T-cell (primary cell): ENCODE data around the gene TAF7L. TPM values are rescaled to one million over a fixed set of nuclear protein-coding genes. Genes with fewer than 3 reads are reported as not detected.

ENCODE experiments used
- ATAC-seq, 4 experiments: fragments of 200-7000 bp in 3 of 4; fragments of 150-1000 bp in 1 of 4; cut with Tn5 transposase; replicated peaks in 1 of 4; 1 replicate in 3 of 4; 2 replicates in 1 of 4; pipeline ENCODE4 v1.10.0; 2021; ENCODE audit warnings: moderate library complexity in 3 of 4, mild to moderate bottlenecking in 2 of 4, moderate number of reproducible peaks in 1 of 4
- CTCF ChIA-PET, 2 donors: fragments of 300-600 bp; sonication (Branson Sonifier 250); formaldehyde crosslinking; loops; one replicate each; lab custom pipeline; 2022; ENCODE audit warnings: antibody characterized with exemption in 2 of 2; lab: Charles Lee
- POLR2A ChIA-PET, 2 donors: fragments of 300-600 bp; sonication (Branson Sonifier 250); formaldehyde crosslinking; loops; one replicate each; lab custom pipeline; 2022; ENCODE audit warnings: antibody characterized with exemption in 2 of 2; lab: Charles Lee
- DNase-seq, 35 experiments: peaks; one replicate each; pipeline versions ENCODE4 v3.0.0 to v3.0.0-alpha.2; 2013 to 2023
- H3K27ac ChIP-seq: one replicate; pipeline ENCODE4 v1.5.1; 2013; ENCODE audit warnings: low read length
- H3K27me3 ChIP-seq, 2 experiments: replicated peaks in 1 of 2; 1 replicate in 1 of 2; 2 replicates in 1 of 2; pipeline versions ENCODE4 v1.6.1 to v1.7.0; 2013; ENCODE audit warnings: low read length in 1 of 2, mixed read lengths in 1 of 2; ENCODE audit not compliant: control insufficient read depth in 2 of 2, insufficient read depth in 2 of 2; ENCODE audit errors: extremely low read depth in 1 of 2
- H3K36me3 ChIP-seq, 2 donors: 1 replicate in 1 of 2; 2 replicates in 1 of 2; pipeline versions ENCODE4 v1.6.1 to v1.7.0; 2013; ENCODE audit warnings: low read length in 1 of 2; ENCODE audit not compliant: control insufficient read depth in 2 of 2, insufficient read depth in 1 of 2; ENCODE audit errors: extremely low read depth in 1 of 2
- H3K4me1 ChIP-seq, 2 experiments: 1 replicate in 1 of 2; 2 replicates in 1 of 2; pipeline versions ENCODE4 v1.6.1 to v1.7.0; 2013; ENCODE audit warnings: low read length in 2 of 2, mixed read lengths in 1 of 2; ENCODE audit not compliant: insufficient read depth in 2 of 2, control insufficient read depth in 1 of 2; ENCODE audit errors: extremely low read depth in 1 of 2
- H3K4me3 ChIP-seq, 2 donors: 1 replicate in 1 of 2; 2 replicates in 1 of 2; pipeline versions ENCODE4 v1.5.1 to v1.7.0; 2013; ENCODE audit warnings: mild to moderate bottlenecking in 2 of 2, low read length in 1 of 2, moderate library complexity in 1 of 2; ENCODE audit not compliant: control insufficient read depth in 1 of 2; ENCODE audit errors: extremely low read depth in 1 of 2
- H3K9me3 ChIP-seq: 2 replicates; pipeline ENCODE4 v1.7.0; 2013
- H3K27ac Mint-ChIP-seq, 2 donors: one replicate each; pipeline ENCODE4 v1.8.0; 2020 to 2021; ENCODE audit warnings: mild to moderate bottlenecking in 2 of 2, mixed read lengths in 2 of 2
- H3K27me3 Mint-ChIP-seq, 2 donors: one replicate each; pipeline ENCODE4 v1.8.0; 2021 to 2022; ENCODE audit warnings: mixed read lengths in 2 of 2
- H3K36me3 Mint-ChIP-seq: one replicate; pipeline ENCODE4 v1.8.0; 2021; ENCODE audit warnings: mixed read lengths
- H3K4me1 Mint-ChIP-seq, 3 donors: one replicate each; pipeline ENCODE4 v1.8.0; 2020 to 2022; ENCODE audit warnings: mixed read lengths in 3 of 3, mild to moderate bottlenecking in 1 of 3
- H3K4me3 Mint-ChIP-seq, 3 donors: one replicate each; pipeline ENCODE4 v1.8.0; 2020 to 2022; ENCODE audit warnings: mild to moderate bottlenecking in 3 of 3, mixed read lengths in 3 of 3, moderate library complexity in 3 of 3
- H3K9me3 Mint-ChIP-seq, 3 donors: one replicate each; pipeline ENCODE4 v1.8.0; 2020 to 2022; ENCODE audit warnings: mixed read lengths in 3 of 3
- WGBS: methylation state at CpG from one replicate; pipeline ENCODE4 v1.1.5; 2013; ENCODE audit warnings: missing lambda C conversion rate; ENCODE audit not compliant: insufficient coverage; 5-methylcytosine and 5-hydroxymethylcytosine counted together
- total RNA-seq, 35 experiments: library from RNA in 6 of 35; stranded (reverse) in 6 of 35; fragments of 120-200 nt in 1 of 35; gene quantifications; one replicate each; pipeline versions ENCODE4 v1.2.1 to v1.2.4 and lab custom pipeline; 2013 to 2026

Gene TAF7L
- total RNA-seq, 5 donors from 2014 or later (not counting 1 experiment from before 2014, with no cell fraction given): not detected

DNA sequence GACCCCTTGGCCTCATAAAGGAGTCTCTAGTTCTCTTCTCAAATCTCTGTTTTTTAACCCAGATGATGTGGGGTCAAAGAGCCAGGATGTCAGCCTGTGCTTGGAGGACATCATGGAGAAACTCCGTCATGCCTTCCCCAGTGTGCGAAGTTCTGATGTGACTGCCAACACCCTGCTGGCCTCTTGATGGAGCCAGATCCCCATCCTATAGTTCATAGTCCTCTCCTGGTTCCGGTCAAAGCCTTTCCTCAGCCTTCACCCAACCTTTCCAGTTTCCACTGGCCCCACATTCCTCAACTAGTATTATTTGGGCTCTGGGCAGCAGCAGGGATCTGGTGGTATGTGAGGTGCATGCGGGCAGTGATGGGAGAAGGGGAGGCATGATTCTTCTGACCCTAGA lies 30.7 kb downstream of the TAF7L start:
- Histone ChIP-seq H3K9me3 (no peaks in the 10 kb centered on the region), H3K36me3 (no peaks in the 10 kb centered on the region), H3K27ac (no peak overlapping the region), H3K4me1 (peaks cover 0 to 4% of the 10 kb centered on the region in 2 experiments), H3K27me3 (no peaks in the 10 kb centered on the region), H3K4me3 (no peak overlapping the region)
- ChIA-PET CTCF (interaction anchor here in 1 of 2 donors (0.5 kb wide), 1 partner anchor 449 kb away, joined by 3 read pairs; no protein-coding TSS in a partner anchor), POLR2A (no interaction called here)
- Mint-ChIP-seq H3K9me3 (no peaks in the 10 kb centered on the region), H3K27ac (no peak overlapping the region), H3K4me3 (no peak overlapping the region), H3K4me1 (peaks cover 10 to 15% (median 11%) of the 10 kb centered on the region in 3 donors), H3K36me3 (no peaks in the 10 kb centered on the region), H3K27me3 (peaks cover 0 to 10% of the 10 kb centered on the region in 2 donors)
- DNase-seq: no peak
- no peak for ATAC-seq
- WGBS: 100% methylated on average over 1 of the region's 4 CpGs

- Mint-ChIP-seq H3K36me3 (no peaks in the 10 kb centered on the region), H3K27ac (no peak overlapping the region), H3K27me3 (peaks cover 0 to 13% of the 10 kb centered on the region in 2 donors), H3K4me1 (peaks cover 10 to 15% (median 11%) of the 10 kb centered on the region in 3 donors), H3K9me3 (no peaks in the 10 kb centered on the region), H3K4me3 (no peak overlapping the region)
- Histone ChIP-seq H3K4me1 (peaks cover 0 to 4% of the 10 kb centered on the region in 2 experiments), H3K27ac (no peak overlapping the region), H3K9me3 (no peaks in the 10 kb centered on the region), H3K4me3 (no peak overlapping the region), H3K27me3 (no peaks in the 10 kb centered on the region), H3K36me3 (no peaks in the 10 kb centered on the region)
- ATAC-seq (no peak), DNase-seq (no peak)
- WGBS: 88% methylated on average over 7 of the region's 11 CpGs
- CTCF ChIA-PET: interaction anchor here (0.6 kb wide), 3 partner anchors 127 to 1631 kb away, joined by 4 to 11 read pairs (median 6); no protein-coding TSS in a partner anchor
- POLR2A ChIA-PET: no interaction called here
These were observed 32.9 kb downstream of the TAF7L start for GRCh38 chrX:101258259-101258581.

GRCh38 chrX:101257448-101258258 lies 33.5 kb downstream of the TAF7L start:
- peak in 2 of 4 experiments; percentile 33 to 44 for ATAC-seq
- WGBS: 100% methylated on average over 1 of the region's 4 CpGs
- H3K27ac ChIP-seq: no peak overlapping the region
- Mint-ChIP-seq H3K36me3 (no peaks in the 10 kb centered on the region), H3K4me1 (peaks cover 10 to 15% (median 11%) of the 10 kb centered on the region in 3 donors), H3K9me3 (no peaks in the 10 kb centered on the region), H3K27ac (peak overlapping the region in 1 of 2 donors; percentile 29), H3K4me3 (peak overlapping the region in 1 of 3 donors; percentile 29), H3K27me3 (peaks cover 0 to 8% of the 10 kb centered on the region in 2 donors)
- no peaks in the 10 kb centered on the region for H3K9me3 ChIP-seq
- no peaks in the 10 kb centered on the region for H3K27me3 ChIP-seq
- ChIA-PET CTCF (interaction anchor here (0.6 kb wide), 3 partner anchors 126 to 1630 kb away, joined by 4 to 11 read pairs (median 6); no protein-coding TSS in a partner anchor), POLR2A (interaction anchor here in 1 of 2 donors (0.7 kb wide), 1 partner anchor 21 kb away, joined by 5 read pairs; no protein-coding TSS in a partner anchor)
- H3K4me3 ChIP-seq: no peak overlapping the region
- H3K36me3 ChIP-seq: no peaks in the 10 kb centered on the region
- peaks cover 0 to 4% of the 10 kb centered on the region in 2 experiments for H3K4me1 ChIP-seq
- DNase-seq: no peak

DNA sequence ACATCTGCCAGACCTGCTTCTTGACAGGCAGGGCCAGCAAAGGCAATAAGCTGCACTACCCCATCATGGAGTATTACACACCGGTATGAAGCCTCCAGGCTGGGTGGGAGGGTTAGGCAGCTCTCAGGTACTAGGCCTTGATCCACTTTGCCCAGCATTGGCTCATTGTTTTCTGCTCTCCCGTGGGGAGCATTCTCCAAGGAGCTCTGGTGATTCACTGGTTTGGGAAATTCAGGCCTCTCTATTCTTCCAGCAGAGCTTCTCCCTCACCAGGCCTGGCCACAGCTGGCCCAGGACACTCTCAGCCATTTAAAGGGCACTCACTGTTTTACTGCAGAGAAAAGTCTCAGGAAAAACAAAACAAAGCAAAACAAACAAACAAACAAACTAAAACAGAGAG lies 38.5 kb downstream of the TAF7L start:
- no CpG with 5 or more reads among the region's 2 CpGs for WGBS
- no peaks in the 10 kb centered on the region for H3K36me3 ChIP-seq
- no peaks in the 10 kb centered on the region for H3K27me3 ChIP-seq
- no peak overlapping the region for H3K4me3 Mint-ChIP-seq
- H3K4me3 ChIP-seq: no peak overlapping the region
- POLR2A ChIA-PET: interaction anchor here in 1 of 2 donors (0.6 kb wide), 1 partner anchor 35 kb away, joined by 7 read pairs; no protein-coding TSS in a partner anchor
- H3K27ac Mint-ChIP-seq: no peak overlapping the region
- H3K9me3 Mint-ChIP-seq: no peaks in the 10 kb centered on the region
- H3K4me1 Mint-ChIP-seq: peaks cover 3% of the 10 kb centered on the region in 3 donors
- DNase-seq (no peak), ATAC-seq (no peak)
- H3K4me1 ChIP-seq: no peaks in the 10 kb centered on the region
- no peak overlapping the region for H3K27ac ChIP-seq
- peaks cover 0 to 5% of the 10 kb centered on the region in 2 donors for H3K27me3 Mint-ChIP-seq
- CTCF ChIA-PET: no interaction called here
- H3K36me3 Mint-ChIP-seq: no peaks in the 10 kb centered on the region
- H3K9me3 ChIP-seq: no peaks in the 10 kb centered on the region

GRCh38 chrX:101241531-101241930 lies 49.6 kb downstream of the TAF7L start:
- H3K9me3 Mint-ChIP-seq: no peaks in the 10 kb centered on the region
- CTCF ChIA-PET: no interaction called here
- no peak overlapping the region for H3K27ac ChIP-seq
- no peaks in the 10 kb centered on the region for H3K4me1 Mint-ChIP-seq
- H3K27me3 Mint-ChIP-seq: peaks cover 0 to 9% of the 10 kb centered on the region in 2 donors
- WGBS: 94% methylated on average over 9 of the region's 9 CpGs
- no peak overlapping the region for H3K4me3 ChIP-seq
- no peak overlapping the region for H3K4me3 Mint-ChIP-seq
- H3K9me3 ChIP-seq: no peaks in the 10 kb centered on the region
- DNase-seq (no peak), ATAC-seq (no peak)
- H3K36me3 ChIP-seq: no peaks in the 10 kb centered on the region
- H3K36me3 Mint-ChIP-seq: no peaks in the 10 kb centered on the region
- POLR2A ChIA-PET: no interaction called here
- no peak overlapping the region for H3K27ac Mint-ChIP-seq
- no peaks in the 10 kb centered on the region for H3K27me3 ChIP-seq
- no peaks in the 10 kb centered on the region for H3K4me1 ChIP-seq

- Histone ChIP-seq H3K4me3 (no peak overlapping the region), H3K27ac (no peak overlapping the region), H3K9me3 (no peaks in the 10 kb centered on the region), H3K4me1 (no peaks in the 10 kb centered on the region), H3K27me3 (no peaks in the 10 kb centered on the region), H3K36me3 (no peaks in the 10 kb centered on the region)
- ChIA-PET CTCF (interaction anchor here in 1 of 2 donors (0.6 kb wide), 1 partner anchor 288 kb away, joined by 3 read pairs; no protein-coding TSS in a partner anchor), POLR2A (no interaction called here)
- ATAC-seq (no peak), DNase-seq (no peak)
- Mint-ChIP-seq H3K4me3 (no peak overlapping the region), H3K27me3 (peaks cover 0 to 11% of the 10 kb centered on the region in 2 donors), H3K27ac (no peak overlapping the region), H3K4me1 (no peaks in the 10 kb centered on the region), H3K9me3 (no peaks in the 10 kb centered on the region), H3K36me3 (no peaks in the 10 kb centered on the region)
- 83% methylated on average over 2 of the region's 2 CpGs for WGBS
These were observed 54.1 kb downstream of the TAF7L start for GRCh38 chrX:101237041-101237440.
